GM19193 (cell line): ENCODE data around the gene NEDD8.

Source experiments
- POLR2A ChIP-seq: IDR thresholded peaks from 4 replicates; pipeline ENCODE4 v1.6.1; 2011; ENCODE audit not compliant: insufficient read depth, insufficient read length; ENCODE audit errors: extremely low read depth

NEDD8 gene

DNA sequence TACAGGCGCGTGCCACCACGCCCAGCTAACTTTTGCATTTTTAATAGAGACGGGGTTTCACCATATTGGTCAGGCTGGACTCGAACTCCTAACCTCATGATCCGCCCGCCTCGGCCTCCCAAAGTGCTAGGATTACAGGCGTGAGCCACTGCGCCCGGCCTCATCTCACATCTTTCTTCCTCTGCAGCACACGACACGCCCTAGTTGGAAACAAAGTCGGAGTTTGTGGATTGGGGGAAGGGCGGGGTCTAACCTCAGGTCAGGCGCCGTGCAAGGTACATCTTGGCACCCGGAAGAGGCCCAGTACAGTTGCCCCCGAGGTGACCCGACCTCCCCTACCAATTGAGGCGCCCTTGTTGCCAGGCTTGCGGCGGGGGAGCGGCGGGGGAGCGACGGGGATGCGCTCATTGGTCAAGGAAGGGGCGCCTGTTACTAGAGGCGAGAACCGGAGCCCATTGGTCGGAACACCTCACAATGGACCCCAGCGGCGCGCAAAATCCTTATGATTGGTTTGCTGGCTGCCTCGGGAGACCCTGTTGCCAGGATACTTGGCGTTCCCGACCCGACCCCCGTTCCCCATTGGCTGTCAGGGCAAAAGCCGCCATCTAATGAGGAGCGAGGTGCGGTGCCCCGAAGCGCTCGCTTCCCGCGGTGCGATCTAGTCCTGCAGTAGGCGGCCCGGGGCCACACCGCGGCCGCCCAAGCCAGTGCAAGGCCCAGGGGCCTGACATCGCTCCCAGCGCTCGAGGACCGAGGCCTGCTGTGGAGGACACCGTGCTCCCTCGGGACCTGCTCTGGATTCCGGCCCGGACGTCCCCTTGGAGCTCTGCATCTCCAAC is 60.5 kb downstream of the NEDD8 start, which contains the start of gene REC8:
Gene REC8, plus strand, starts transcription at position 659 of the 839 bp plus-strand sequence. CDS start 473 bp downstream, outside the sequence.
- peak; percentile 75 for TF ChIP-seq POLR2A

GRCh38 chr14:24167469-24168114 is 64.6 kb downstream of the NEDD8 start:
- peak; percentile 39 for TF ChIP-seq POLR2A
